ENCODE results near the gene HSBP1L1.

DNA sequence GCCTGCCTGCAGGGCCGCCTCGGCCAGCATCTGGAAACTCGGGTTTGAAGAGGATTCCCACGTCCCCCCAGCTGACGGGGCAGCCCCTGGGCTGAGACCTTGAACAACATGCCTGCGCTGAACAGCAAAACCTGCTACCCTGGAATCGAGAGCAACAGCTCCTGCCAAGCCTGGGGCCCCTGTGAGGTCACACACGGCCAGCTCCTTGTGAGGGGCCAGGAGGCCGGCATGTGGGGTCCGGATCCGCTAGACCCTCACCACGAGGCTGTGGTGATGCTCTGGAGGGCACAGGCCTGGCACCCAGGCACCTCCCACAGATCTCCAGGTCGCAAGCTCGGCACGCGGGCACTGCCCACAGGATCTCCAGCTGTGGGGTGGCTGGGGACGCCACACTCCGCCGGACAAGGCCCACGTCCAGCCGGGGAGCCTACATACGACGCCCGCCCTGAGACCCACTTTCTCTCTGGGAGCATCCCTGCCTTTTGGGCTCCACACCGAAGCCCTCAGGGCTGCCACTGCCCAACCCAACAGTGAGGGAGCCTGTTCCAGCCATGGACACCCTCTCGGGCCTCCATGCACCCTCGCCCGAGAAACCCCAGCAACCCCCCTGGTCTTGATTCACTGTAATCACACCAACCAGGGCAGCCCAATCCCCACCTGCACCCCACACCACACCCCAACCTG, 47.1 kb upstream of the HSBP1L1 start:
- TF ChIP-seq YY1 (IDR thresholded peaks at IDR 0.05; ENCODE audit: insufficient read depth, insufficient read length) (no peak), ZNF274 (IDR thresholded peaks at IDR 0.05; ENCODE audit: low read depth, low read length) (no peak), SUZ12 (IDR thresholded peaks at IDR 0.05; ENCODE audit: extremely low read depth, insufficient read depth, insufficient read length) (no peak)

All from NT2/D1 (cell line).